CD4-positive, CD25-positive, alpha-beta regulatory T cell (primary cell): ENCODE data around the gene SEMA5B. TPM values are rescaled to one million over a fixed set of nuclear protein-coding genes. Genes with fewer than 3 reads are reported as not detected.
A peak's percentile ranks its signal among the peaks of the same experiment; 100 is the strongest.

Experiments
- ATAC-seq, 2 donors: fragments of 150-1000 bp; cut with Tn5 transposase; one replicate each; pipeline ENCODE4 v1.10.0; 2021; ENCODE audit warnings: low read depth in 2 of 2, moderate number of reproducible peaks in 2 of 2, moderate library complexity in 1 of 2
- DNase-seq, 3 donors: peaks; one replicate each; pipeline versions ENCODE4 v3.0.0 to v3.0.0-alpha.2; 2012 to 2022; ENCODE audit warnings: mixed read lengths in 1 of 3
- H3K27ac ChIP-seq: one replicate; pipeline ENCODE4 v1.7.0; 2013; ENCODE audit warnings: mild to moderate bottlenecking, low read length; ENCODE audit not compliant: insufficient read depth, poor library complexity, severe bottlenecking
- H3K27me3 ChIP-seq: one replicate; pipeline ENCODE4 v1.7.0; 2013; ENCODE audit warnings: low read length; ENCODE audit not compliant: control insufficient read depth, insufficient read depth
- H3K36me3 ChIP-seq: one replicate; pipeline ENCODE4 v1.7.0; 2013; ENCODE audit warnings: mild to moderate bottlenecking, low read length, moderate library complexity; ENCODE audit not compliant: control insufficient read depth, insufficient read depth
- H3K4me1 ChIP-seq: 2 replicates; pipeline ENCODE4 v1.7.0; 2013; ENCODE audit warnings: mild to moderate bottlenecking, low read length; ENCODE audit not compliant: insufficient read depth, control insufficient read depth, poor library complexity, severe bottlenecking
- H3K4me3 ChIP-seq: one replicate; pipeline ENCODE4 v1.7.0; 2013; ENCODE audit warnings: low read depth, mild to moderate bottlenecking, low read length, moderate library complexity
- H3K9me3 ChIP-seq, 2 experiments: 1 replicate in 1 of 2; 2 replicates in 1 of 2; pipeline ENCODE4 v1.7.0; 2013; ENCODE audit warnings: low read length in 2 of 2, mild to moderate bottlenecking in 1 of 2, moderate library complexity in 1 of 2; ENCODE audit not compliant: control insufficient read depth in 2 of 2
- H3K27ac Mint-ChIP-seq, 3 donors: one replicate each; pipeline ENCODE4 v1.8.0; 2020 to 2022; ENCODE audit warnings: mild to moderate bottlenecking in 3 of 3, mixed read lengths in 3 of 3, moderate library complexity in 2 of 3
- H3K27me3 Mint-ChIP-seq: one replicate; pipeline ENCODE4 v1.8.0; 2022; ENCODE audit warnings: mild to moderate bottlenecking, mixed read lengths
- H3K36me3 Mint-ChIP-seq: one replicate; pipeline ENCODE4 v1.8.0; 2020; ENCODE audit warnings: mixed read lengths
- H3K4me1 Mint-ChIP-seq, 4 donors: one replicate each; pipeline ENCODE4 v1.8.0; 2020 to 2022; ENCODE audit warnings: mixed read lengths in 4 of 4, mild to moderate bottlenecking in 1 of 4
- H3K4me3 Mint-ChIP-seq, 4 donors: one replicate each; pipeline ENCODE4 v1.8.0; 2020 to 2022; ENCODE audit warnings: mild to moderate bottlenecking in 4 of 4, mixed read lengths in 4 of 4, moderate library complexity in 3 of 4
- H3K9me3 Mint-ChIP-seq, 7 donors: one replicate each; pipeline ENCODE4 v1.8.0; 2020 to 2022; ENCODE audit warnings: mixed read lengths in 7 of 7, mild to moderate bottlenecking in 3 of 7, moderate library complexity in 2 of 7
- polyA plus RNA-seq, 4 donors: library from polyadenylated mRNA; unstranded; fragments of 300-500 nt; fragmentation: Illumina TruSeq; gene quantifications; one replicate each; pipeline ENCODE4 v1.2.3, GENCODE V29; 2021
- total RNA-seq: library from RNA; stranded (reverse); gene quantifications from one replicate; pipeline ENCODE4 v1.2.3, GENCODE V29; 2022

SEMA5B gene
- total and polyA plus RNA-seq, 5 donors from 2014 or later: 0.50 TPM; not detected in 4

DNA sequence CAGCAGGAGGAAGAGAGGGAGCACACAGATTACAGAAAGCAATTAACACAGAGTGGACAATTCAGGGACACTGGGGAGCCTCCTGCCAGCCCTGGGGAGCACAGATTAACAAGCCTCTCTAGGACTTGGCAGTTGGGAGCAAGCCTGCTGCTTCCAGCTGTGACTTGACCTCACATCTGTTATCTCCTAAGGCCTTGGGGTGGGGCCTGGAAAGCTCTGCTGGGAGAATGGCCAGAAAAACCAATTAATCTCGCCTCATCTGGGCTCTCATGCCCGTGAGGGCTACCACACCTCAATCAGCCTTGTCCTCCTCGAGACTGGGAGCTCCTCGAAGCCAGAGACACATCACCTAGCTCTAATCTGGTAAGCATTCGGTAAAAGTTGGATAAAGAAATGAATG lies 39.1 kb downstream of the SEMA5B start:
- no peaks in the 10 kb centered on the region for H3K36me3 Mint-ChIP-seq
- H3K27me3 Mint-ChIP-seq: peaks cover 50% of the 10 kb centered on the region
- no peak overlapping the region for H3K27ac Mint-ChIP-seq
- no peak for DNase-seq
- peaks cover 0 to 2% (median 0%) of the 10 kb centered on the region in 4 donors for H3K4me1 Mint-ChIP-seq
- peaks cover 6% of the 10 kb centered on the region for H3K27me3 ChIP-seq
- no peaks in the 10 kb centered on the region for H3K4me1 ChIP-seq
- H3K9me3 Mint-ChIP-seq: no peaks in the 10 kb centered on the region
- H3K27ac ChIP-seq: no peak overlapping the region
- no peaks in the 10 kb centered on the region for H3K36me3 ChIP-seq
- ATAC-seq: no peak
- no peak overlapping the region for H3K4me3 ChIP-seq
- H3K9me3 ChIP-seq: no peaks in the 10 kb centered on the region
- H3K4me3 Mint-ChIP-seq: no peak overlapping the region

- Mint-ChIP-seq H3K27ac (no peak overlapping the region), H3K9me3 (no peaks in the 10 kb centered on the region), H3K36me3 (no peaks in the 10 kb centered on the region), H3K27me3 (peaks cover 46% of the 10 kb centered on the region), H3K4me1 (no peaks in the 10 kb centered on the region), H3K4me3 (no peak overlapping the region)
- Histone ChIP-seq H3K27ac (no peak overlapping the region), H3K36me3 (no peaks in the 10 kb centered on the region), H3K27me3 (peaks cover 6% of the 10 kb centered on the region), H3K4me3 (no peak overlapping the region), H3K4me1 (no peaks in the 10 kb centered on the region), H3K9me3 (no peaks in the 10 kb centered on the region)
- ATAC-seq (no peak), DNase-seq (no peak)
These were observed 39.7 kb downstream of the SEMA5B start for GRCh38 chr3:122987736-122988319.

GRCh38 chr3:122987231-122987630 lies 40.3 kb downstream of the SEMA5B start:
- DNase-seq (no peak), ATAC-seq (no peak)
- Mint-ChIP-seq H3K4me3 (no peak overlapping the region), H3K4me1 (no peaks in the 10 kb centered on the region), H3K27ac (peak overlapping the region in 1 of 3 donors; percentile 80), H3K27me3 (peaks cover 49% of the 10 kb centered on the region), H3K9me3 (no peaks in the 10 kb centered on the region), H3K36me3 (no peaks in the 10 kb centered on the region)
- H3K27ac ChIP-seq: no peak overlapping the region
- H3K27me3 ChIP-seq: peaks cover 6% of the 10 kb centered on the region
- H3K36me3 ChIP-seq: no peaks in the 10 kb centered on the region
- no peaks in the 10 kb centered on the region for H3K9me3 ChIP-seq
- no peak overlapping the region for H3K4me3 ChIP-seq
- no peaks in the 10 kb centered on the region for H3K4me1 ChIP-seq

GRCh38 chr3:122986693-122987179 lies 40.8 kb downstream of the SEMA5B start:
- H3K27me3 ChIP-seq: peaks cover 6% of the 10 kb centered on the region
- H3K27me3 Mint-ChIP-seq: peaks cover 50% of the 10 kb centered on the region
- ATAC-seq (no peak), DNase-seq (no peak)
- H3K36me3 Mint-ChIP-seq: no peaks in the 10 kb centered on the region
- H3K9me3 Mint-ChIP-seq: no peaks in the 10 kb centered on the region
- H3K4me1 ChIP-seq: no peaks in the 10 kb centered on the region
- no peak overlapping the region for H3K4me3 Mint-ChIP-seq
- H3K4me3 ChIP-seq: no peak overlapping the region
- H3K4me1 Mint-ChIP-seq: no peaks in the 10 kb centered on the region
- H3K9me3 ChIP-seq: no peaks in the 10 kb centered on the region
- peak overlapping the region in 1 of 3 donors; percentile 80 for H3K27ac Mint-ChIP-seq
- no peaks in the 10 kb centered on the region for H3K36me3 ChIP-seq
- H3K27ac ChIP-seq: no peak overlapping the region

DNA sequence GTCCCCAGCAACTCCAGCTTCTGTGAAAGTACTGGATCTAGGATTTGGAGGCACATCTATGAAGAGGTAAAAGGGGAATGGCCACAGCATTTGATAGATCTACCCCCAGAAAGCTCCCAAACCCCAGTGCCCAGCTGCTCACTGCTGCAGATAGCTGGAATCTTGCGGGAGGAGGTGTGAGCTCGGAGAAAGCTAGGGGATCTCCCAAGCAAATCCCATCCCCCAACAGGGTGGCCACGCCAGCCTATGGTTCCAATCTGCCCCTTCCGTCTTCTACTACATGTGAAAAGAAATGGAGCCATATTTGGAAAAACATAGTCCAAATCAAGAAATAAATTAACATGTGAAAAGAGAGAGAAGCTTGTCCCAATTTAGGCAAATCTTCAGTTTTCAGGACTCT lies 42.0 kb downstream of the SEMA5B start:
- Mint-ChIP-seq H3K27ac (no peak overlapping the region), H3K4me3 (no peak overlapping the region), H3K9me3 (no peaks in the 10 kb centered on the region), H3K27me3 (peaks cover 45% of the 10 kb centered on the region), H3K4me1 (no peaks in the 10 kb centered on the region), H3K36me3 (no peaks in the 10 kb centered on the region)
- Histone ChIP-seq H3K36me3 (no peaks in the 10 kb centered on the region), H3K4me1 (no peaks in the 10 kb centered on the region), H3K4me3 (no peak overlapping the region), H3K9me3 (no peaks in the 10 kb centered on the region), H3K27ac (no peak overlapping the region), H3K27me3 (peaks cover 6% of the 10 kb centered on the region)
- DNase-seq (no peak), ATAC-seq (no peak)

GRCh38 chr3:122984650-122985049 lies 42.9 kb downstream of the SEMA5B start:
- Histone ChIP-seq H3K4me1 (no peaks in the 10 kb centered on the region), H3K27me3 (peaks cover 6% of the 10 kb centered on the region), H3K36me3 (no peaks in the 10 kb centered on the region), H3K9me3 (no peaks in the 10 kb centered on the region), H3K27ac (no peak overlapping the region), H3K4me3 (no peak overlapping the region)
- Mint-ChIP-seq H3K4me1 (no peaks in the 10 kb centered on the region), H3K27ac (no peak overlapping the region), H3K36me3 (no peaks in the 10 kb centered on the region), H3K4me3 (no peak overlapping the region), H3K27me3 (peaks cover 37% of the 10 kb centered on the region), H3K9me3 (no peaks in the 10 kb centered on the region)
- no peak for ATAC-seq
- no peak for DNase-seq

- no peaks in the 10 kb centered on the region for H3K9me3 ChIP-seq
- Mint-ChIP-seq H3K36me3 (no peaks in the 10 kb centered on the region), H3K4me1 (no peaks in the 10 kb centered on the region), H3K27me3 (peaks cover 31% of the 10 kb centered on the region), H3K27ac (no peak overlapping the region), H3K9me3 (no peaks in the 10 kb centered on the region), H3K4me3 (no peak overlapping the region)
- no peak overlapping the region for H3K27ac ChIP-seq
- H3K36me3 ChIP-seq: no peaks in the 10 kb centered on the region
- H3K27me3 ChIP-seq: peaks cover 6% of the 10 kb centered on the region
- no peaks in the 10 kb centered on the region for H3K4me1 ChIP-seq
- no peak for DNase-seq
- no peak for ATAC-seq
- H3K4me3 ChIP-seq: no peak overlapping the region
These were observed 43.6 kb downstream of the SEMA5B start for GRCh38 chr3:122984007-122984406.
